Fibroblast of skin of right biceps (primary cell): ENCODE measurements around the gene NDUFAF3.

Experiments used
- DNase-seq: peaks from one replicate; pipeline ENCODE4 v3.0.0-alpha.2; 2013

The NDUFAF3 gene

GRCh38 chr3:49019941-49020329 is 2.0 kb upstream of the NDUFAF3 start:
- no peak for DNase-seq

- DNase-seq: no peak
Observed at GRCh38 chr3:49020330-49021212, 1.4 kb upstream of the NDUFAF3 start.

- DNase-seq: peak; percentile 97
Observed at GRCh38 chr3:49021213-49021812, 608 bp upstream of the NDUFAF3 start.

GRCh38 chr3:49022688-49023171 is 809 bp downstream of the NDUFAF3 start:
- no peak for DNase-seq

GRCh38 chr3:49023775-49024174 is 1.9 kb downstream of the NDUFAF3 start:
- DNase-seq: no peak

- no peak for DNase-seq
Observed at GRCh38 chr3:49024449-49024848, 2.5 kb downstream of the NDUFAF3 start.

- no peak for DNase-seq
Observed at GRCh38 chr3:49025005-49025792, 3.3 kb downstream of the NDUFAF3 start.

- no peak for DNase-seq
Observed at GRCh38 chr3:49025793-49026520, 4.0 kb downstream of the NDUFAF3 start.

- DNase-seq: no peak
Observed at GRCh38 chr3:49026536-49026935, 4.6 kb downstream of the NDUFAF3 start.

- DNase-seq: no peak
Observed at GRCh38 chr3:49027634-49028033, 5.7 kb downstream of the NDUFAF3 start.

GRCh38 chr3:49028298-49028672 is 6.4 kb downstream of the NDUFAF3 start:
- DNase-seq: no peak

GRCh38 chr3:49028673-49029562 is 7.0 kb downstream of the NDUFAF3 start, which contains the start of gene IMPDH2:
TSS of gene IMPDH2 (minus strand) at chr3:49029398. CDS start at chr3:49029350, 48 bp downstream.
- DNase-seq: peak; percentile 92

GRCh38 chr3:49029563-49029884 is 7.6 kb downstream of the NDUFAF3 start:
- no peak for DNase-seq

- DNase-seq: no peak
Observed at GRCh38 chr3:49030321-49030720, 8.4 kb downstream of the NDUFAF3 start.

GRCh38 chr3:49032646-49033304 is 10.9 kb downstream of the NDUFAF3 start:
- no peak for DNase-seq

GRCh38 chr3:49034650-49035049 is 12.7 kb downstream of the NDUFAF3 start:
- no peak for DNase-seq

GRCh38 chr3:49035281-49035680 is 13.4 kb downstream of the NDUFAF3 start:
- DNase-seq: no peak

GRCh38 chr3:49053543-49053942 is 31.6 kb downstream of the NDUFAF3 start:
- no peak for DNase-seq

GRCh38 chr3:49054344-49054862 is 32.5 kb downstream of the NDUFAF3 start:
- DNase-seq: no peak

- DNase-seq: no peak
Observed at GRCh38 chr3:49057268-49057667, 35.3 kb downstream of the NDUFAF3 start.

GRCh38 chr3:49058011-49058410 is 36.1 kb downstream of the NDUFAF3 start:
- no peak for DNase-seq
